Cardiac muscle cell (in vitro differentiated cells and primary cell): ENCODE results near the gene PRR16. TPM values are rescaled to one million over a fixed set of nuclear protein-coding genes. Genes with fewer than 3 reads are reported as not detected.

Experiments
- DNase-seq, 2 donors: peaks; one replicate each; pipeline versions ENCODE4 v3.0.0 to v3.0.0-alpha.2; 2010 to 2017; ENCODE audit warnings: low read depth in 1 of 2, low spot score in 1 of 2
- H3K27ac ChIP-seq: fragments of 200-600 bp; sonication (generic); 2 replicates; pipeline ENCODE4 v1.5.1; 2016
- H3K27me3 ChIP-seq: fragments of 200-600 bp; sonication (generic); 2 replicates; pipeline ENCODE4 v1.6.0; 2016; ENCODE audit warnings: control low read depth
- H3K36me3 ChIP-seq: fragments of 200-600 bp; sonication (generic); 2 replicates; pipeline ENCODE4 v1.5.1; 2016; ENCODE audit warnings: control low read depth
- H3K4me1 ChIP-seq: fragments of 200-600 bp; sonication (generic); 2 replicates; pipeline ENCODE4 v1.8.1; 2017; ENCODE audit warnings: low read depth, mild to moderate bottlenecking, mixed run types
- H3K4me3 ChIP-seq: fragments of 200-600 bp; sonication (generic); 2 replicates; pipeline ENCODE4 v1.5.1; 2016; ENCODE audit warnings: mild to moderate bottlenecking
- H3K9me3 ChIP-seq: fragments of 200-600 bp; sonication (generic); 2 replicates; pipeline ENCODE4 v1.5.1; 2017; ENCODE audit warnings: low read depth, mild to moderate bottlenecking, control low read depth
- CTCF ChIP-seq: IDR thresholded peaks from 2 replicates; pipeline ENCODE4 v1.5.1; 2012; ENCODE audit warnings: low read depth, mild to moderate bottlenecking, low read length
- polyA plus RNA-seq: library from polyadenylated mRNA; unstranded; fragments of >200 nt; fragmentation: Nextera tagmentation; extraction: Ambion mirVana; gene quantifications from 2 replicates; pipeline ENCODE4 v1.2.1, GENCODE V29; 2016
- total RNA-seq: library from RNA; depleted of rRNA; stranded (reverse); fragments of >200 nt; gene quantifications from 2 replicates; pipeline ENCODE4 v1.2.3, GENCODE V29; 2016

PRR16 gene
- total and polyA plus RNA-seq, 2 experiments from 2014 or later, result 2.3 to 5.4 TPM

- H3K27me3 ChIP-seq, result no peaks in the 10 kb centered on the region
Measured at GRCh38 chr5:120435129-120435528, 29.0 kb upstream of the PRR16 start.

GRCh38 chr5:120436996-120437395, 27.1 kb upstream of the PRR16 start:
- Histone ChIP-seq H3K27me3 (no peaks in the 10 kb centered on the region), H3K4me3 (no peak overlapping the region), H3K4me1 (no peaks in the 10 kb centered on the region), H3K9me3 (no peaks in the 10 kb centered on the region), H3K27ac (no peak overlapping the region), H3K36me3 (no peaks in the 10 kb centered on the region)
- DNase-seq, result no peak
- TF ChIP-seq CTCF, result no peak

More at GRCh38 chr5:120435129-120435528, 29.0 kb upstream of the PRR16 start:
- Histone ChIP-seq H3K4me1 (no peaks in the 10 kb centered on the region), H3K36me3 (no peaks in the 10 kb centered on the region), H3K27ac (no peak overlapping the region), H3K9me3 (no peaks in the 10 kb centered on the region), H3K4me3 (no peak overlapping the region)
- DNase-seq, result no peak
- TF ChIP-seq CTCF, result no peak

GRCh38 chr5:120442694-120443093, 21.4 kb upstream of the PRR16 start:
- no peak overlapping the region for H3K4me3 ChIP-seq
- no peak for DNase-seq
- no peaks in the 10 kb centered on the region for H3K27me3 ChIP-seq
- H3K4me1 ChIP-seq, result no peaks in the 10 kb centered on the region
- TF ChIP-seq CTCF, result no peak
- H3K36me3 ChIP-seq, result no peaks in the 10 kb centered on the region
- H3K27ac ChIP-seq, result no peak overlapping the region
- no peaks in the 10 kb centered on the region for H3K9me3 ChIP-seq

GRCh38 chr5:120443607-120444006, 20.5 kb upstream of the PRR16 start:
- Histone ChIP-seq H3K9me3 (no peaks in the 10 kb centered on the region), H3K27me3 (no peaks in the 10 kb centered on the region), H3K4me3 (no peak overlapping the region), H3K4me1 (no peaks in the 10 kb centered on the region), H3K36me3 (no peaks in the 10 kb centered on the region), H3K27ac (no peak overlapping the region)
- no peak for TF ChIP-seq CTCF
- DNase-seq, result no peak

GRCh38 chr5:120446068-120446492, 18.0 kb upstream of the PRR16 start:
- Histone ChIP-seq H3K36me3 (no peaks in the 10 kb centered on the region), H3K4me1 (no peaks in the 10 kb centered on the region), H3K9me3 (no peaks in the 10 kb centered on the region), H3K27me3 (no peaks in the 10 kb centered on the region), H3K27ac (no peak overlapping the region), H3K4me3 (no peak overlapping the region)
- peak in 1 of 2 donors; percentile 98 for DNase-seq
- TF ChIP-seq CTCF, result no peak

- TF ChIP-seq CTCF, result no peak
- H3K4me1 ChIP-seq, result no peaks in the 10 kb centered on the region
- no peaks in the 10 kb centered on the region for H3K36me3 ChIP-seq
- H3K9me3 ChIP-seq, result no peaks in the 10 kb centered on the region
- no peak overlapping the region for H3K27ac ChIP-seq
- H3K4me3 ChIP-seq, result no peak overlapping the region
- no peak for DNase-seq
- no peaks in the 10 kb centered on the region for H3K27me3 ChIP-seq
Measured at GRCh38 chr5:120446901-120447300, 17.2 kb upstream of the PRR16 start.
